B cell (primary cell): Measurements from ENCODE around the gene ARHGAP11A. TPM values are rescaled to one million over a fixed set of nuclear protein-coding genes. Genes with fewer than 3 reads are reported as not detected.

Source experiments
- ATAC-seq: fragments of 200-7000 bp; cut with Tn5 transposase; one replicate; pipeline ENCODE4 v1.10.0; 2021; ENCODE audit warnings: low read depth, mild to moderate bottlenecking, moderate number of reproducible peaks, moderate library complexity
- CTCF ChIA-PET: fragments of 350-600 bp; sonication (Branson Sonifier 250); formaldehyde crosslinking; loops from one replicate; lab custom pipeline; 2021; ENCODE audit warnings: antibody characterized with exemption, inconsistent platforms; lab: Charles Lee
- POLR2A ChIA-PET: fragments of 350-600 bp; sonication (Branson Sonifier 250); formaldehyde crosslinking; loops from one replicate; lab custom pipeline; 2021; ENCODE audit warnings: antibody characterized with exemption; lab: Charles Lee
- DNase-seq: peaks from one replicate; pipeline ENCODE4 v3.0.0; 2013
- H2AFZ ChIP-seq: 2 replicates; pipeline ENCODE4 v1.6.1; 2012; ENCODE audit warnings: mild to moderate bottlenecking, low read depth, low read length; ENCODE audit not compliant: insufficient read depth, poor library complexity, severe bottlenecking
- H3K27ac ChIP-seq, 2 donors: 1 replicate in 1 of 2; 2 replicates in 1 of 2; pipeline ENCODE4 v1.5.1; 2012 to 2013; ENCODE audit warnings: low read length in 2 of 2, mild to moderate bottlenecking in 2 of 2, moderate library complexity in 1 of 2
- H3K27me3 ChIP-seq, 4 experiments: fragments of 200-600 bp in 1 of 4; sonication (generic) in 1 of 4; replicated peaks in 1 of 4; 1 replicate in 2 of 4; 2 replicates in 2 of 4; pipeline versions ENCODE4 v1.6.1 to v1.7.0; 2013 to 2016; ENCODE audit warnings: low read length in 3 of 4, mild to moderate bottlenecking in 2 of 4, mixed read lengths in 1 of 4, moderate library complexity in 1 of 4; ENCODE audit not compliant: insufficient read depth in 4 of 4, control insufficient read depth in 3 of 4; ENCODE audit errors: control extremely low read depth in 1 of 4
- H3K36me3 ChIP-seq, 2 experiments: replicated peaks in 1 of 2; 1 replicate in 1 of 2; 2 replicates in 1 of 2; pipeline versions ENCODE4 v1.6.1 to v1.7.1; 2013; ENCODE audit warnings: low read length in 1 of 2; ENCODE audit not compliant: insufficient read depth in 2 of 2, control insufficient read depth in 1 of 2; ENCODE audit errors: control extremely low read depth in 1 of 2, extremely low read depth in 1 of 2
- H3K4me1 ChIP-seq, 2 donors: fragments of 200-600 bp in 1 of 2; sonication (generic) in 1 of 2; 1 replicate in 1 of 2; 2 replicates in 1 of 2; pipeline versions ENCODE4 v1.5.1 to v1.6.1; 2013 to 2017; ENCODE audit warnings: low read length in 2 of 2; ENCODE audit not compliant: control insufficient read depth in 2 of 2, insufficient read depth in 2 of 2
- H3K4me2 ChIP-seq: replicated peaks from 2 replicates; pipeline ENCODE3; 2012; ENCODE audit warnings: mild to moderate bottlenecking, low read depth, low read length; ENCODE audit not compliant: poor library complexity, severe bottlenecking
- H3K4me3 ChIP-seq, 5 experiments: fragments of 200-600 bp in 1 of 5; sonication (generic) in 1 of 5; 1 replicate in 3 of 5; 2 replicates in 2 of 5; pipeline versions ENCODE4 v1.5.1 to v1.7.0; 2011 to 2016; ENCODE audit warnings: low read length in 4 of 5, mild to moderate bottlenecking in 4 of 5, low read depth in 2 of 5, control low read depth in 1 of 5, moderate library complexity in 1 of 5; ENCODE audit not compliant: insufficient read depth in 1 of 5; ENCODE audit errors: control extremely low read depth in 1 of 5, extremely low read depth in 1 of 5
- H3K79me2 ChIP-seq: fragments of 200-600 bp; sonication (generic); one replicate; pipeline ENCODE4 v1.6.0; 2016; ENCODE audit warnings: low read length; ENCODE audit not compliant: control insufficient read depth, insufficient read depth
- H3K9ac ChIP-seq: fragments of 200-600 bp; sonication (generic); 2 replicates; pipeline ENCODE4 v1.6.1; 2017; ENCODE audit warnings: mild to moderate bottlenecking, low read length, moderate library complexity
- H3K9me3 ChIP-seq, 3 donors: one replicate each; pipeline versions ENCODE4 v1.6.1 to v1.7.1; 2013; ENCODE audit warnings: low read length in 2 of 3; ENCODE audit not compliant: control insufficient read depth in 2 of 3, insufficient read depth in 1 of 3; ENCODE audit errors: control extremely low read depth in 1 of 3
- H4K20me1 ChIP-seq: 2 replicates; pipeline ENCODE4 v1.6.0; 2012; ENCODE audit warnings: mild to moderate bottlenecking, low read length; ENCODE audit not compliant: insufficient read depth, control insufficient read depth, poor library complexity, severe bottlenecking
- H3K27ac Mint-ChIP-seq: one replicate; pipeline ENCODE4 v1.8.0; 2021; ENCODE audit warnings: mixed read lengths
- H3K27me3 Mint-ChIP-seq: one replicate; pipeline ENCODE4 v1.8.0; 2021; ENCODE audit warnings: mixed read lengths
- H3K4me1 Mint-ChIP-seq: one replicate; pipeline ENCODE4 v1.8.0; 2021; ENCODE audit warnings: mixed read lengths
- H3K4me3 Mint-ChIP-seq: one replicate; pipeline ENCODE4 v1.8.0; 2021; ENCODE audit warnings: mixed read lengths
- H3K9me3 Mint-ChIP-seq: one replicate; pipeline ENCODE4 v1.8.0; 2022; ENCODE audit warnings: mixed read lengths; ENCODE audit not compliant: insufficient read depth
- EZH2 ChIP-seq: IDR thresholded peaks from 2 replicates; pipeline ENCODE4 v1.6.1; 2012; ENCODE audit warnings: borderline replicate concordance, low read depth, mild to moderate bottlenecking, moderate library complexity, low read length; ENCODE audit not compliant: insufficient read depth, poor library complexity, severe bottlenecking
- WGBS: methylation state at CpG from one replicate; pipeline ENCODE4 v1.1.5; 2013; ENCODE audit warnings: missing lambda C conversion rate; ENCODE audit not compliant: insufficient coverage; 5-methylcytosine and 5-hydroxymethylcytosine counted together
- intact Hi-C: fragments of 100-400 bp; cut with micrococcal nuclease; formaldehyde crosslinking; loops from one replicate; pipeline ENCODE4 v1.10.0; 2022
- polyA plus RNA-seq: library from polyadenylated mRNA; depleted of rRNA; stranded (reverse); fragments of >200 nt; gene quantifications from 2 replicates; pipeline ENCODE4 v1.2.3, GENCODE V29; 2012
- total RNA-seq, 2 donors: library from RNA; stranded (reverse); fragments of 120-200 nt in 1 of 2; gene quantifications; 1 replicate in 1 of 2; 2 replicates in 1 of 2; pipeline versions ENCODE4 v1.2.3 to v1.2.4, GENCODE V29; 2013 to 2022
- TF ChIP-seq, protein P1 (sequence below): fragments of 200-600 bp; IDR thresholded peaks from one replicate; pipeline ENCODE4 v1.8.0; 2022; ENCODE audit warnings: antibody characterized with exemption, mild to moderate bottlenecking

The ARHGAP11A gene
- total and polyA plus RNA-seq, 2 donors (not counting 1 experiment from before 2014, with no cell fraction given): 0.51 to 3.3 TPM

DNA sequence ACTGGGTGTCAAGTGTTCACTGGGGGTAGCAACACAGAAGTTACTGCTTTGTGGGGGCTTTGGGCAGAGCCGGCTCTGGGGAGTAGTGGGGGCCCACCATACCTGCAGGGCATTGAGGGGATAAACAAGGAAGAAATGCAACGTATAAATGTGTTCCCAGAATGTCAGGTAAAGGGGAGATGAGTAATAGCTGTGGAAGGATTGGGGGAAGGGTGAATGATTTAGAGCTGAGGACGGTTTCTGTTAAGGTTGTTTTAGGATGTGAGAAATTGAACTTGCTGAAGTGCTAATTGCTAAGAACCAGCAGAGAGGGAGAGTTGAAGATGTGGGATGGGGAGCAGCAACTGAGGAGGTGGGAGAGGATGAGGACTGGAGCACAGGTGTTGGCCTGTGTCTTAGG lies 36.9 kb downstream of the ARHGAP11A start:
- H3K36me3 ChIP-seq: no peaks in the 10 kb centered on the region
- DNase-seq (no peak), ATAC-seq (no peak)
- intact Hi-C loops: no loop called here
- H3K4me1 ChIP-seq: no peaks in the 10 kb centered on the region
- H4K20me1 ChIP-seq: no peaks in the 10 kb centered on the region
- H3K27me3 ChIP-seq: no peaks in the 10 kb centered on the region
- ChIA-PET POLR2A (no interaction called here), CTCF (interaction anchor here (0.8 kb wide), 1 partner anchor 10 kb away, joined by 3 read pairs; no protein-coding TSS in a partner anchor)
- H3K9me3 Mint-ChIP-seq: no peaks in the 10 kb centered on the region
- H3K27ac ChIP-seq: no peak overlapping the region
- no peak for TF ChIP-seq EZH2
- TF ChIP-seq, protein P1, sequence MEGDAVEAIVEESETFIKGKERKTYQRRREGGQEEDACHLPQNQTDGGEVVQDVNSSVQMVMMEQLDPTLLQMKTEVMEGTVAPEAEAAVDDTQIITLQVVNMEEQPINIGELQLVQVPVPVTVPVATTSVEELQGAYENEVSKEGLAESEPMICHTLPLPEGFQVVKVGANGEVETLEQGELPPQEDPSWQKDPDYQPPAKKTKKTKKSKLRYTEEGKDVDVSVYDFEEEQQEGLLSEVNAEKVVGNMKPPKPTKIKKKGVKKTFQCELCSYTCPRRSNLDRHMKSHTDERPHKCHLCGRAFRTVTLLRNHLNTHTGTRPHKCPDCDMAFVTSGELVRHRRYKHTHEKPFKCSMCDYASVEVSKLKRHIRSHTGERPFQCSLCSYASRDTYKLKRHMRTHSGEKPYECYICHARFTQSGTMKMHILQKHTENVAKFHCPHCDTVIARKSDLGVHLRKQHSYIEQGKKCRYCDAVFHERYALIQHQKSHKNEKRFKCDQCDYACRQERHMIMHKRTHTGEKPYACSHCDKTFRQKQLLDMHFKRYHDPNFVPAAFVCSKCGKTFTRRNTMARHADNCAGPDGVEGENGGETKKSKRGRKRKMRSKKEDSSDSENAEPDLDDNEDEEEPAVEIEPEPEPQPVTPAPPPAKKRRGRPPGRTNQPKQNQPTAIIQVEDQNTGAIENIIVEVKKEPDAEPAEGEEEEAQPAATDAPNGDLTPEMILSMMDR: no peak
- H3K4me1 Mint-ChIP-seq: peaks cover 1% of the 10 kb centered on the region
- no peak overlapping the region for H3K9ac ChIP-seq
- no peaks in the 10 kb centered on the region for H3K79me2 ChIP-seq
- H2AFZ ChIP-seq: no peak overlapping the region
- WGBS: 89% methylated on average over 3 of the region's 3 CpGs
- no peak overlapping the region for H3K4me3 ChIP-seq
- no peak overlapping the region for H3K4me2 ChIP-seq
- H3K27ac Mint-ChIP-seq: no peak overlapping the region
- H3K4me3 Mint-ChIP-seq: no peak overlapping the region
- no peaks in the 10 kb centered on the region for H3K9me3 ChIP-seq
- H3K27me3 Mint-ChIP-seq: no peaks in the 10 kb centered on the region

- Mint-ChIP-seq H3K27ac (no peak overlapping the region), H3K9me3 (no peaks in the 10 kb centered on the region), H3K27me3 (no peaks in the 10 kb centered on the region), H3K4me1 (peaks cover 3% of the 10 kb centered on the region), H3K4me3 (no peak overlapping the region)
- ChIA-PET POLR2A (no interaction called here), CTCF (interaction anchor here (0.8 to 2.2 kb wide), 3 partner anchors 8 to 338 kb away, joined by 4 to 8 read pairs (median 5); no protein-coding TSS in a partner anchor)
- no peak overlapping the region for H2AFZ ChIP-seq
- H4K20me1 ChIP-seq: no peaks in the 10 kb centered on the region
- WGBS: 33% methylated on average over 1 of the region's 4 CpGs
- DNase-seq (no peak), ATAC-seq (no peak)
- no peak overlapping the region for H3K27ac ChIP-seq
- H3K9me3 ChIP-seq: no peaks in the 10 kb centered on the region
- no peaks in the 10 kb centered on the region for H3K4me1 ChIP-seq
- no peak overlapping the region for H3K9ac ChIP-seq
- intact Hi-C loops: no loop called here
- H3K4me3 ChIP-seq: no peak overlapping the region
- no peaks in the 10 kb centered on the region for H3K36me3 ChIP-seq
- H3K79me2 ChIP-seq: no peaks in the 10 kb centered on the region
- TF ChIP-seq, protein P1: no peak
- TF ChIP-seq EZH2: no peak
- no peak overlapping the region for H3K4me2 ChIP-seq
- H3K27me3 ChIP-seq: no peaks in the 10 kb centered on the region
These were observed 40.8 kb downstream of the ARHGAP11A start for GRCh38 chr15:32656091-32656490.
